Measurements from ENCODE around the gene CEL.
"Not testable (repeated sequence)": the region's sequence is repeated elsewhere in the genome, so short reads cannot be mapped to it uniquely, and the experiment has no call there.

Gene CEL

GRCh38 chr9:133066181-133066983, 4.6 kb downstream of the CEL start:
- DNase-seq = no peak

DNA sequence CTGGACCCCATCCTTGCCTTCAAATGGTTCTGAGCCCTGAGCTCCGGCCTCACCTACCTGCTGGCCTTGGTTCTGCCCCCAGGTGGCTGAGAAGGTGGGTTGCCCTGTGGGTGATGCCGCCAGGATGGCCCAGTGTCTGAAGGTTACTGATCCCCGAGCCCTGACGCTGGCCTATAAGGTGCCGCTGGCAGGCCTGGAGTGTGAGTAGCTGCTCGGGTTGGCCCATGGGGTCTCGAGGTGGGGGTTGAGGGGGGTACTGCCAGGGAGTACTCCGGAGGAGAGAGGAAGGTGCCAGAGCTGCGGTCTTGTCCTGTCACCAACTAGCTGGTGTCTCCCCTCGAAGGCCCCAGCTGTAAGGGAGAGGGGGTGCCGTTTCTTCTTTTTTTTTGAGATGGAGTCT, 5.2 kb downstream of the CEL start:
- DNase-seq = no peak

DNA sequence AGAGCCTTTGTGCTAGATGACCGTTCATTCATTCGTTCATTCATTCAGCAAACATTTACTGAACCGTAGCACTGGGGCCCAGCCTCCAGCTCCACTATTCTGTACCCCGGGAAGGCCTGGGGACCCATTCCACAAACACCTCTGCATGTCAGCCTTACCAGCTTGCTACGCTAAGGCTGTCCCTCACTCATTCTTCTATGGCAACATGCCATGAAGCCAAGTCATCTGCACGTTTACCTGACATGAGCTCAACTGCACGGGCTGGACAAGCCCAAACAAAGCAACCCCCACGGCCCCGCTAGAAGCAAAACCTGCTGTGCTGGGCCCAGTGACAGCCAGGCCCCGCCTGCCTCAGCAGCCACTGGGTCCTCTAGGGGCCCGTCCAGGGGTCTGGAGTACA, 6.0 kb downstream of the CEL start:
- DNase-seq = no peak

DNA sequence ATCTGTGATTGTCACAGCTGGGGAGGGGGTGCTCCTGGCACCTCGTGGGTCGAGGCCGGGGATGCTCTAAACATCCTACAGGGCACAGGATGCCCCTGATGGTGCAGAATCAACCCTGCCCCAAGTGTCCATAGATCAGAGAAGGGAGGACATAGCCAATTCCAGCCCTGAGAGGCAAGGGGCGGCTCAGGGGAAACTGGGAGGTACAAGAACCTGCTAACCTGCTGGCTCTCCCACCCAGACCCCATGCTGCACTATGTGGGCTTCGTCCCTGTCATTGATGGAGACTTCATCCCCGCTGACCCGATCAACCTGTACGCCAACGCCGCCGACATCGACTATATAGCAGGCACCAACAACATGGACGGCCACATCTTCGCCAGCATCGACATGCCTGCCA, 6.7 kb downstream of the CEL start:
- not testable (repeated sequence) for DNase-seq

DNA sequence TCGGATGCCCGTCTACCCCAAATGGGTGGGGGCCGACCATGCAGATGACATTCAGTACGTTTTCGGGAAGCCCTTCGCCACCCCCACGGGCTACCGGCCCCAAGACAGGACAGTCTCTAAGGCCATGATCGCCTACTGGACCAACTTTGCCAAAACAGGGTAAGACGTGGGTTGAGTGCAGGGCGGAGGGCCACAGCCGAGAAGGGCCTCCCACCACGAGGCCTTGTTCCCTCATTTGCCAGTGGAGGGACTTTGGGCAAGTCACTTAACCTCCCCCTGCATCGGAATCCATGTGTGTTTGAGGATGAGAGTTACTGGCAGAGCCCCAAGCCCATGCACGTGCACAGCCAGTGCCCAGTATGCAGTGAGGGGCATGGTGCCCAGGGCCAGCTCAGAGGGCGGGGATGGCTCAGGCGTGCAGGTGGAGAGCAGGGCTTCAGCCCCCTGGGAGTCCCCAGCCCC, 8.8 kb downstream of the CEL start:
- not testable (repeated sequence) for DNase-seq

DNA sequence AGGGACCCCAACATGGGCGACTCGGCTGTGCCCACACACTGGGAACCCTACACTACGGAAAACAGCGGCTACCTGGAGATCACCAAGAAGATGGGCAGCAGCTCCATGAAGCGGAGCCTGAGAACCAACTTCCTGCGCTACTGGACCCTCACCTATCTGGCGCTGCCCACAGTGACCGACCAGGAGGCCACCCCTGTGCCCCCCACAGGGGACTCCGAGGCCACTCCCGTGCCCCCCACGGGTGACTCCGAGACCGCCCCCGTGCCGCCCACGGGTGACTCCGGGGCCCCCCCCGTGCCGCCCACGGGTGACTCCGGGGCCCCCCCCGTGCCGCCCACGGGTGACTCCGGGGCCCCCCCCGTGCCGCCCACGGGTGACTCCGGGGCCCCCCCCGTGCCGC, 9.2 kb downstream of the CEL start:
- DNase-seq = not testable (repeated sequence)

- no peak for DNase-seq
Measured at GRCh38 chr9:133071484-133072150, 9.8 kb downstream of the CEL start.

DNA sequence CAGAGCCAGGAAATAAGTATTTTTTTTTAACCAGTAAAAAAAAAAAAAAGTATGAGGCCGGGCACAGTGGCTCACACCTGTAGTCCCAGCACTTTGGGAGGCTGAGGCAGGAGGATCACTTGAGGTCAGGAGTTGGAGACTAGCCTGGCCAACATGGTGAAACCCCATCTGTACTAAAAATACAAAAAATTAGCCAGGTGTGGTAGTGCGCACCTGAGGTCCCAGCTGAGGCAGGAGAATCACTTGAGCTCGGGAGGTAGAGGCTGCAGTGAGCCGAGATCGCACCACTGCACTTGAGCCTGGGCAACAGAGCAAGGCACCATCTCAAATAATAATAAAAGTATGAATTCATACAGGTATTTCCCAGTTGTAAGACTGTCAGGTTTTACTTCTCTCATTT, 10.4 kb downstream of the CEL start:
- not testable (repeated sequence) for DNase-seq

- DNase-seq = peak; percentile 12
Measured at GRCh38 chr9:133073086-133074014, 11.6 kb downstream of the CEL start.

GRCh38 chr9:133074111-133074651, 12.4 kb downstream of the CEL start:
- DNase-seq = no peak

DNA sequence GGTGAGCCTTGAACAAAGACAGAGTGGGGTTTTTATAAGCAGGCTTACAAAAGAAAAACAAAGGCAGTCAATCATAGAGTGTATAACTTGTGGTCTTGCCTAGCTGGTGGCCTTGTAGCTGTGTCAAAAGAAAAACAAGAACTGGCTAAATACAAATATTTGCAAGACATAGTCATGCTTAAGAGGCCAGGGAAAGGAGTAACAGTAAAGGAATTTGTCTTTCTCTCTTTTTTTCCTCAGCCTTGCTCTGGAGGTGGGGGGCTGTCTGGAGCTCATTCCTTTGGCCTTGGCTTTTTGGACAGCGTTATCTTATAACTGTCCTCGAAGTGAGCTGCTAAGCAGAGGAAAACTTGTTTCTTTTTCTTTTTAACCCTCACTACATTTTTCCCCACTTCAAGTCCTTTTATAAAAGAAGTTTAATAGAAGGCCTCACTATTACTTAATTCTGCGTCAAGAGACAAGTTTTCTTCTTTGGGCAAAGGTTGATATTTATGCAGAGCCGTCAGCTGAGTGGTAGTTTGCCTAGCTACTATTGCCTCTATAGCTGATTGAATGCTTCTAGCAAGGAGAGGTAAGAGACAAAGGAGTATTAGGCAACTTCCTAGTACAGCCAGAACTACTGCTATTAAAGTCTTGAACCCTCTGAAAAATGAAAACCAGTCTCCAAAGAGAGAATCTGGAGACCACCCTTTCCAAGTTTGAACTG, 14.3 kb downstream of the CEL start:
- no peak for DNase-seq

GRCh38 chr9:133076691-133077090, 14.9 kb downstream of the CEL start:
- DNase-seq = no peak

DNA sequence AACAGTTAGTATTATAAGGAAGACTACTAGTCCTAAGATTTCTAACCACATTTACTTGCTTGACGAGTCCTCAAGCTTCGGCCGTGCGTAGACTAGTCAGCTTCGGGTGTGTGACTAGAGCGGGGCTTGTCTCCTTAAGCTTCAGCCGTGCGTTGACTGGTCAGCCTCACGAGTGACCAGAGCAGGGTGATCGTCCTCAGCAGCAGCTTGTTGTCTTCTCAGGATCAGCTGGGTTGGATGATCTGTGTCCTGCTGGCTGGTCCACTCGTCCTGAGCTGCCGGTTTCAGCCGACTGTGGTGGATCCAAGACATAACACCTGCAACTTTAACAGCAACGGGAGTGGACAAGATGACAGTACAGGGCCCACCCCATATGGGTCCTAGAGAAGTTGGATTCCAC, 16.7 kb downstream of the CEL start:
- no peak for DNase-seq

- DNase-seq = no peak
Measured at GRCh38 chr9:133080161-133080560, 18.4 kb downstream of the CEL start.

DNA sequence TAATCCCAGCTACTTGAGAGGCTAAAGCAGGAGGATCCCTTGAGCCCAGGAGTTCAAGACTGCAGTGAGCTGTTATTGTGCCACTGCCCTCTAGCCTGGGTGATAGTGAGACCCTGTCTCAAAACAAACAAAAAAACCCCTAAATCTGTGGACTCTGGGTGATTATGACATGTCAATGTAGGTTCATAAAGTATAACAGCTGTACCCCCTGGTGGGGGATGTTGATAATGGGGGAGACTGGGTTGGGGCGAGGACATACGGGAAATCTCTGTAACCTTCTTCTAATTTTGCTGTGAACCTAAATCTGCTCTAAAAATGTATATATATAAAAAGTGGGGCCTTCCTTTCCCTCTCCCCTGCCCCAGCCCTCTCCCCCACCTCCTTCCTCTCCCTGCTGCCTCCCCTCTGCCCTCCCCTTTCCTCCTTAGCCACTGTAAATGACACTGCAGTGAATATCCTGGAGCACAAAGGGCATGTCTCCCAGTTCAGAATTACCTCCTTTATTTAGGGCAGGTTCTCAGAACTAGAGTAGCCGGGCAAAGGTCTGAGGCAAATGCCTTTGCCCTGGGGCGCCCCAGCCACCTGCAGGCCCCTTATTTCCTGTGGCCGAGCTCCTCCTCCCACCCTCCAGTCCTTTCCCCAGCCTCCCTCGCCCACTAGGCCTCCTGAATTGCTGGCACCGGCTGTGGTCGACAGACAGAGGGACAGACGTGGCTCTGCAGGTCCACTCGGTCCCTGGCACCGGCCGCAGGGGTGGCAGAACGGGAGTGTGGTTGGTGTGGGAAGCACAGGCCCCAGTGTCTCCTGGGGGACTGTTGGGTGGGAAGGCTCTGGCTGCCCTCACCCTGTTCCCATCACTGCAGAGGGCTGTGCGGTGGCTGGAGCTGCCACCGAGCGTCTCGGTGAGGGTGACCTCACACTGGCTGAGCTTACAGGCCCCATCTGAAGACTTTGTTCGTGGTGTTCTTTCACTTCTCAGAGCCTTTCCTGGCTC, 19.3 kb downstream of the CEL start:
- DNase-seq = not testable (repeated sequence)

DNA sequence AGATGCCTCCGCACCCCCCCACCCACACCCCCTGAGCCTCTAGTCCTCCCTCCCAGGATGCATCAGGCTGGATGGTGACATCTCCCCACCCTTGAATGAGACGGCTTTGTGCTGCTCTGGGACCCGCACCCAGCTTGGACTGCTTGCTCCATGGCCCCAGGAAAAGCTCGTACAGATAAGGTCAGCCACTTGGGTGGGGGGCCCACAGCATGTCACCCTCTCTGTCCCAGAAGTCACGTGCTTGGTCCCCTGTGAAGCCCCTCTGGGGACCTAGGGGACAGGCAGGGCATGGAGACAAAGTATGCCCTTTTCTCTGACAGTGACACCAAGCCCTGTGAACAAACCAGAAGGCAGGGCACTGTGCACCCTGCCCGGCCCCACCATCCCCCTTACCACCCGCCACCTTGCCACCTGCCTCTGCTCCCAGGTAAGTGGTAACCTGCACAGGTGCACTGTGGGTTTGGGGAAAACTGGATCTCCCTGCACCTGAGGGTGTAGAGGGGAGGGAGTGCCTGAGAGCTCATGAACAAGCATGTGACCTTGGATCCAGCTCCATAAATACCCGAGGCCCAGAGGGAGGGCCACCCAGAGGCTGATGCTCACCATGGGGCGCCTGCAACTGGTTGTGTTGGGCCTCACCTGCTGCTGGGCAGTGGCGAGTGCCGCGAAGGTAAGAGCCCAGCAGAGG, 20.3 kb downstream of the CEL start:
- not testable (repeated sequence) for DNase-seq

DNA sequence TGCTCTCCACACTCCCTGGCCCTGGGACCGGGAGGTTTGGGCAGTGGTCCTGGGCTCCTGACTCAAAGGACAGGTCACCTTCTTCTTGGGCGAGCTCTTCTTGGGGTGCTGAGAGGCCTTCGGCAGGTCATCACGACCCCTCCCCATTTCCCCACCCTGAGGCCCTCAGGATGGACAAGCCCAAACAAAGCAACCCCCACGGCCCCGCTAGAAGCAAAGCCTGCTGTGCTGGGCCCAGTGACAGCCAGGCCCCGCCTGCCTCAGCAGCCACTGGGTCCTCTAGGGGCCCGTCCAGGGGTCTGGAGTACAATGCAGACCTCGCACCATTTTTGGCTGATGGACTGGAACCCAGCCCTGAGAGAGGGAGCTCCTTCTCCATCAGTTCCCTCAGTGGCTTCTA, 21.9 kb downstream of the CEL start:
- DNase-seq = not testable (repeated sequence)

GRCh38 chr9:133086212-133086860, 24.6 kb downstream of the CEL start:
- DNase-seq = not testable (repeated sequence)

DNA sequence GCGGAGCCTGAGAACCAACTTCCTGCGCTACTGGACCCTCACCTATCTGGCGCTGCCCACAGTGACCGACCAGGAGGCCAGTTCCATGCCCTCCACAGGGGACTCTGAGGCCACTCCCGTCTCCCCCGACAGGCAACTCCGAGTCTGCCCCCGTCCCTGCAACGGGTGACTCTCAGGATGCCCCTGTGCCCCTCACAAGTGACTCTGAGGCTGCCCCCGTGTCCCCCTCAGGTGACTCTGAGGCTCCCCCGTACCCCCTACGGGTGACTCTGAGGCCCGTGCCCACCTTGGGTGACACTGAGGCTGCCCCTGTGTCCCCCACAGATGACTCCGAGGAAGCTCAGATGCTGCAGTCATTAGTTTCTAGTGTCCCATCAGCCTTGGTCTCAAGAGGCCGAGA, 25.1 kb downstream of the CEL start:
- no peak for DNase-seq
